ENCODE data around the gene RGR.

The RGR gene

GRCh38 chr10:84289521-84290200 is 44.8 kb downstream of the RGR start:
- H3K36me3 ChIP-seq (ENCODE audit: insufficient read depth, insufficient read length, low read length) = no peaks in the 10 kb centered on the region
- no peak for DNase-seq (ENCODE audit: low read depth, low spot score)

GRCh38 chr10:84290235-84290634 is 45.4 kb downstream of the RGR start:
- no peak for DNase-seq (ENCODE audit: low read depth, low spot score)
- no peaks in the 10 kb centered on the region for H3K36me3 ChIP-seq (ENCODE audit: insufficient read depth, insufficient read length, low read length)
- no peaks in the 10 kb centered on the region for H3K4me1 ChIP-seq (ENCODE audit: insufficient read depth, insufficient read length)
- H3K9me3 ChIP-seq (ENCODE audit: insufficient read depth, low read length) = no peaks in the 10 kb centered on the region
- no peak overlapping the region for H3K9ac ChIP-seq (ENCODE audit: insufficient read length, low read depth)
- TF ChIP-seq YY1 (IDR thresholded peaks at IDR 0.05; ENCODE audit: insufficient read depth, insufficient read length) = no peak
- H3K27me3 ChIP-seq (ENCODE audit: insufficient read depth, insufficient read length) = no peaks in the 10 kb centered on the region
- no peak overlapping the region for H3K4me3 ChIP-seq (ENCODE audit: insufficient read length, low read depth)

More at GRCh38 chr10:84289521-84290200, 44.8 kb downstream of the RGR start:
- H3K4me1 ChIP-seq (ENCODE audit: insufficient read depth, insufficient read length) = no peaks in the 10 kb centered on the region
- H3K27me3 ChIP-seq (ENCODE audit: insufficient read depth, insufficient read length) = no peaks in the 10 kb centered on the region
- no peak overlapping the region for H3K9ac ChIP-seq (ENCODE audit: insufficient read length, low read depth)
- H3K4me3 ChIP-seq (ENCODE audit: insufficient read length, low read depth) = no peak overlapping the region
- H3K9me3 ChIP-seq (ENCODE audit: insufficient read depth, low read length) = no peaks in the 10 kb centered on the region
- TF ChIP-seq YY1 (IDR thresholded peaks at IDR 0.05; ENCODE audit: insufficient read depth, insufficient read length) (no peak), SUZ12 (IDR thresholded peaks at IDR 0.05; ENCODE audit: extremely low read depth, insufficient read depth, insufficient read length) (no peak), ZNF274 (IDR thresholded peaks at IDR 0.05; ENCODE audit: low read depth, low read length) (no peak)

- TF ChIP-seq ZNF274 (IDR thresholded peaks at IDR 0.05; ENCODE audit: low read depth, low read length) (no peak), SUZ12 (IDR thresholded peaks at IDR 0.05; ENCODE audit: extremely low read depth, insufficient read depth, insufficient read length) (no peak), YY1 (IDR thresholded peaks at IDR 0.05; ENCODE audit: insufficient read depth, insufficient read length) (no peak)
- no peak overlapping the region for H3K4me3 ChIP-seq (ENCODE audit: insufficient read length, low read depth)
- no peaks in the 10 kb centered on the region for H3K9me3 ChIP-seq (ENCODE audit: insufficient read depth, low read length)
- no peaks in the 10 kb centered on the region for H3K27me3 ChIP-seq (ENCODE audit: insufficient read depth, insufficient read length)
- no peak overlapping the region for H3K9ac ChIP-seq (ENCODE audit: insufficient read length, low read depth)
- H3K36me3 ChIP-seq (ENCODE audit: insufficient read depth, insufficient read length, low read length) = no peaks in the 10 kb centered on the region
- H3K4me1 ChIP-seq (ENCODE audit: insufficient read depth, insufficient read length) = peaks cover 4% of the 10 kb centered on the region
- peak; percentile 35 for DNase-seq (ENCODE audit: low read depth, low spot score)
These were observed 46.5 kb downstream of the RGR start for GRCh38 chr10:84291384-84291783.

- Histone ChIP-seq H3K4me1 (ENCODE audit: insufficient read depth, insufficient read length) (peaks cover 6% of the 10 kb centered on the region), H3K4me3 (ENCODE audit: insufficient read length, low read depth) (no peak overlapping the region), H3K36me3 (ENCODE audit: insufficient read depth, insufficient read length, low read length) (no peaks in the 10 kb centered on the region), H3K9ac (ENCODE audit: insufficient read length, low read depth) (no peak overlapping the region), H3K9me3 (ENCODE audit: insufficient read depth, low read length) (no peaks in the 10 kb centered on the region), H3K27me3 (ENCODE audit: insufficient read depth, insufficient read length) (no peaks in the 10 kb centered on the region)
- TF ChIP-seq ZNF274 (IDR thresholded peaks at IDR 0.05; ENCODE audit: low read depth, low read length) = no peak
- no peak for TF ChIP-seq YY1 (IDR thresholded peaks at IDR 0.05; ENCODE audit: insufficient read depth, insufficient read length)
- no peak for DNase-seq (ENCODE audit: low read depth, low spot score)
These were observed 47.6 kb downstream of the RGR start for GRCh38 chr10:84292502-84292901.

GRCh38 chr10:84293171-84293570 is 48.3 kb downstream of the RGR start:
- no peak for TF ChIP-seq YY1 (IDR thresholded peaks at IDR 0.05; ENCODE audit: insufficient read depth, insufficient read length)
- TF ChIP-seq ZNF274 (IDR thresholded peaks at IDR 0.05; ENCODE audit: low read depth, low read length) = no peak
- TF ChIP-seq SUZ12 (IDR thresholded peaks at IDR 0.05; ENCODE audit: extremely low read depth, insufficient read depth, insufficient read length) = no peak
- Histone ChIP-seq H3K36me3 (ENCODE audit: insufficient read depth, insufficient read length, low read length) (no peaks in the 10 kb centered on the region), H3K4me1 (ENCODE audit: insufficient read depth, insufficient read length) (peaks cover 6% of the 10 kb centered on the region), H3K27me3 (ENCODE audit: insufficient read depth, insufficient read length) (no peaks in the 10 kb centered on the region), H3K9ac (ENCODE audit: insufficient read length, low read depth) (no peak overlapping the region), H3K9me3 (ENCODE audit: insufficient read depth, low read length) (no peaks in the 10 kb centered on the region), H3K4me3 (ENCODE audit: insufficient read length, low read depth) (no peak overlapping the region)
- DNase-seq (ENCODE audit: low read depth, low spot score) = no peak

- Histone ChIP-seq H3K27me3 (ENCODE audit: insufficient read depth, insufficient read length) (no peaks in the 10 kb centered on the region), H3K36me3 (ENCODE audit: insufficient read depth, insufficient read length, low read length) (no peaks in the 10 kb centered on the region), H3K4me3 (ENCODE audit: insufficient read length, low read depth) (no peak overlapping the region), H3K9ac (ENCODE audit: insufficient read length, low read depth) (no peak overlapping the region), H3K9me3 (ENCODE audit: insufficient read depth, low read length) (no peaks in the 10 kb centered on the region), H3K4me1 (ENCODE audit: insufficient read depth, insufficient read length) (peaks cover 6% of the 10 kb centered on the region)
- DNase-seq (ENCODE audit: low read depth, low spot score) = no peak
- TF ChIP-seq ZNF274 (IDR thresholded peaks at IDR 0.05; ENCODE audit: low read depth, low read length) = no peak
- no peak for TF ChIP-seq SUZ12 (IDR thresholded peaks at IDR 0.05; ENCODE audit: extremely low read depth, insufficient read depth, insufficient read length)
- TF ChIP-seq YY1 (IDR thresholded peaks at IDR 0.05; ENCODE audit: insufficient read depth, insufficient read length) = no peak
These were observed 48.7 kb downstream of the RGR start for GRCh38 chr10:84293574-84294016.

- peaks cover 6% of the 10 kb centered on the region for H3K4me1 ChIP-seq (ENCODE audit: insufficient read depth, insufficient read length)
- H3K9me3 ChIP-seq (ENCODE audit: insufficient read depth, low read length) = no peaks in the 10 kb centered on the region
- no peak overlapping the region for H3K4me3 ChIP-seq (ENCODE audit: insufficient read length, low read depth)
- DNase-seq (ENCODE audit: low read depth, low spot score) = no peak
- no peak overlapping the region for H3K9ac ChIP-seq (ENCODE audit: insufficient read length, low read depth)
- TF ChIP-seq ZNF274 (IDR thresholded peaks at IDR 0.05; ENCODE audit: low read depth, low read length) (no peak), SUZ12 (IDR thresholded peaks at IDR 0.05; ENCODE audit: extremely low read depth, insufficient read depth, insufficient read length) (no peak), YY1 (IDR thresholded peaks at IDR 0.05; ENCODE audit: insufficient read depth, insufficient read length) (no peak)
- no peaks in the 10 kb centered on the region for H3K36me3 ChIP-seq (ENCODE audit: insufficient read depth, insufficient read length, low read length)
- no peaks in the 10 kb centered on the region for H3K27me3 ChIP-seq (ENCODE audit: insufficient read depth, insufficient read length)
These were observed 50.1 kb downstream of the RGR start for GRCh38 chr10:84294766-84295447.
